Suprapubic skin (tissue), 4 donors: ENCODE data around the gene SRSF1. TPM values are rescaled to one million over a fixed set of nuclear protein-coding genes. Genes with fewer than 3 reads are reported as not detected.
"Not testable (repeated sequence)": the region's sequence is repeated elsewhere in the genome, so short reads cannot be mapped to it uniquely, and the experiment has no call there.

Experiments
- DNase-seq, 2 donors: peaks; one replicate each; pipeline ENCODE4 v3.0.0-alpha.2; 2019; ENCODE audit warnings: low spot score in 2 of 2
- H3K27ac ChIP-seq: fragments of 200-600 bp; sonication (generic); one replicate; pipeline ENCODE4 v1.5.1; 2019
- H3K27me3 ChIP-seq: fragments of 200-600 bp; sonication (generic); one replicate; pipeline ENCODE4 v1.5.1; 2019
- H3K36me3 ChIP-seq: fragments of 200-600 bp; sonication (generic); one replicate; pipeline ENCODE4 v1.5.1; 2019
- H3K4me1 ChIP-seq: fragments of 200-600 bp; sonication (generic); one replicate; pipeline ENCODE4 v1.5.1; 2019
- H3K4me3 ChIP-seq: fragments of 200-600 bp; sonication (generic); one replicate; pipeline ENCODE4 v1.5.1; 2019; ENCODE audit warnings: mild to moderate bottlenecking
- H3K9me3 ChIP-seq: fragments of 200-600 bp; sonication (generic); one replicate; pipeline ENCODE4 v1.5.1; 2019
- CTCF ChIP-seq, 2 donors: fragments of 200-600 bp in 1 of 2; fragments of 450-650 bp in 1 of 2; sonication (generic) in 1 of 2; IDR thresholded peaks; one replicate each; pipeline ENCODE4 v1.5.1; 2016 to 2019; ENCODE audit warnings: antibody characterized with exemption in 2 of 2, mild to moderate bottlenecking in 1 of 2, moderate library complexity in 1 of 2
- EP300 ChIP-seq: sonication (generic); formaldehyde crosslinking; IDR thresholded peaks from one replicate; pipeline ENCODE4 v1.6.1; 2017; ENCODE audit warnings: antibody characterized with exemption
- POLR2A ChIP-seq, 2 donors: fragments of 450-650 bp; IDR thresholded peaks; one replicate each; pipeline ENCODE4 v1.6.1; 2017; ENCODE audit warnings: antibody characterized with exemption in 2 of 2, mild to moderate bottlenecking in 2 of 2, moderate library complexity in 2 of 2
- POLR2AphosphoS5 ChIP-seq, 3 donors: sonication (generic); formaldehyde crosslinking; IDR thresholded peaks; one replicate each; pipeline ENCODE4 v1.6.1; 2017; ENCODE audit warnings: antibody characterized with exemption in 3 of 3
- WGBS: methylation state at CpG from one replicate; pipeline ENCODE4 v1.1.5; 2018; 5-methylcytosine and 5-hydroxymethylcytosine counted together
- total RNA-seq, 4 donors: library from RNA; depleted of rRNA; stranded (reverse); fragments of >200 nt; gene quantifications; one replicate each; pipeline ENCODE4 v1.1.0, GENCODE V29; 2016

Gene SRSF1
- total RNA-seq, 4 donors from 2014 or later, result 108 to 172 (median 125) TPM

GRCh38 chr17:58051468-58051867, 44.4 kb upstream of the SRSF1 start:
- WGBS, result 84% methylated on average over 1 of the region's 1 CpG
- TF ChIP-seq POLR2AphosphoS5 (IDR thresholded peaks at IDR 0.05) (no peak), POLR2A (IDR thresholded peaks at IDR 0.05) (no peak), EP300 (no peak), CTCF (IDR thresholded peaks at IDR 0.05) (no peak)
- DNase-seq, result no peak
- H3K36me3 ChIP-seq, result no peaks in the 10 kb centered on the region
- H3K4me1 ChIP-seq, result no peaks in the 10 kb centered on the region
- H3K27ac ChIP-seq, result no peak overlapping the region
- H3K9me3 ChIP-seq, result no peaks in the 10 kb centered on the region
- no peaks in the 10 kb centered on the region for H3K27me3 ChIP-seq
- H3K4me3 ChIP-seq, result no peak overlapping the region

DNA sequence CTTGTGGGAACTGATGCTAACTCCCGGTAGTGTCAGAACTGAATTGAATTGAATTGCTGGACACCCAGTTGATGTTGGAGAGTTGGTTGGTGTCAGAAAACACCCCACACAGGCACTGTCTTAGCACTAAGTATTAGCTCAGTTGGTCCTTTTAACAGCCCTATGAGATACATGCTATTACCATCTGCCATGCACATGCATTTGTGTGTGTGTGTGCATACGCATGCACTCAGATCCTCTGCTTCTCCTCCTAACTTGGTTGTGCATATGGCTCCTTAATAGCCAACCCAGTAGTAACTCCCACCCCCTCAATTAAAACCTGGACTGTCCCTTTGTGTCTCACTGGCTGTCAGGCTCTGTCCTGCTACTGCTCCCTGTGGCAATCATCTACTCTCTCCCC, 43.9 kb upstream of the SRSF1 start:
- TF ChIP-seq POLR2A (IDR thresholded peaks at IDR 0.05) (no peak), CTCF (IDR thresholded peaks at IDR 0.05) (no peak), POLR2AphosphoS5 (IDR thresholded peaks at IDR 0.05) (no peak)
- DNase-seq, result no peak
- Histone ChIP-seq H3K4me3 (no peak overlapping the region), H3K4me1 (no peaks in the 10 kb centered on the region), H3K27ac (no peak overlapping the region), H3K27me3 (no peaks in the 10 kb centered on the region), H3K36me3 (no peaks in the 10 kb centered on the region), H3K9me3 (no peaks in the 10 kb centered on the region)
- 96% methylated on average over 2 of the region's 2 CpGs for WGBS

DNA sequence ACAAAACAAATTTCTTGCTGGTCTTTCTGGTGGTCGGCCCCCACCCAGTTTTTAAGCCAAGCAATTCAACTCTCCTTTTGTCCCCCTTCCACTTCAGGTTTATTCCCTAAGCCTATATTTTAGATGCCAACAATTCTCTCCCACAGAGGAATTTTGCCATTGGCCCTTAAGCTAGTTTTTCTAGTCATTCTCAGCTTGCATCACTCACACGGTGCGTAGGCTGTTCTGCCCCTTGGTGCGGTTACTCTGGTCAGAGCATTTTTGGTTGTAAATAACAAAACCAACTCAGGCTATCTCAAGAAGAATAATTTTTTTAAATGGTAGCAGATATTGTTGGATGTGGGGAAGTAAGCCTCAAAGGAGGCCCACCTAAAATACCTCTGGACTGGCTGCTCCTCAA, 42.5 kb upstream of the SRSF1 start:
- WGBS, result 86% methylated on average over 4 of the region's 4 CpGs

GRCh38 chr17:58047376-58048150, 40.5 kb upstream of the SRSF1 start:
- Histone ChIP-seq H3K9me3 (no peaks in the 10 kb centered on the region), H3K27ac (no peak overlapping the region), H3K27me3 (no peaks in the 10 kb centered on the region), H3K4me3 (no peak overlapping the region), H3K4me1 (no peaks in the 10 kb centered on the region), H3K36me3 (no peaks in the 10 kb centered on the region)
- WGBS, result 78% methylated on average over 4 of the region's 4 CpGs
- TF ChIP-seq POLR2AphosphoS5 (IDR thresholded peaks at IDR 0.05) (no peak), POLR2A (IDR thresholded peaks at IDR 0.05) (no peak), CTCF (IDR thresholded peaks at IDR 0.05) (no peak), EP300 (no peak)
- no peak for DNase-seq

More for the DNA sequence above, 42.5 kb upstream of the SRSF1 start:
- H3K9me3 ChIP-seq, result no peaks in the 10 kb centered on the region
- no peak overlapping the region for H3K4me3 ChIP-seq
- DNase-seq, result no peak
- no peaks in the 10 kb centered on the region for H3K36me3 ChIP-seq
- no peaks in the 10 kb centered on the region for H3K4me1 ChIP-seq
- H3K27ac ChIP-seq, result no peak overlapping the region
- no peaks in the 10 kb centered on the region for H3K27me3 ChIP-seq
- TF ChIP-seq POLR2AphosphoS5 (IDR thresholded peaks at IDR 0.05) (no peak), CTCF (IDR thresholded peaks at IDR 0.05) (no peak), POLR2A (IDR thresholded peaks at IDR 0.05) (no peak), EP300 (no peak)

- no peak for TF ChIP-seq CTCF (IDR thresholded peaks at IDR 0.05)
- no peak for TF ChIP-seq POLR2A (IDR thresholded peaks at IDR 0.05)
- TF ChIP-seq EP300, result no peak
- no peak for TF ChIP-seq POLR2AphosphoS5 (IDR thresholded peaks at IDR 0.05)
- Histone ChIP-seq H3K27ac (no peak overlapping the region), H3K9me3 (no peaks in the 10 kb centered on the region), H3K4me1 (no peaks in the 10 kb centered on the region), H3K36me3 (no peaks in the 10 kb centered on the region), H3K27me3 (no peaks in the 10 kb centered on the region), H3K4me3 (no peak overlapping the region)
- no peak for DNase-seq
- WGBS, result 48% methylated on average over 13 of the region's 18 CpGs
Observed at GRCh38 chr17:58046239-58047094, 39.4 kb upstream of the SRSF1 start.

DNA sequence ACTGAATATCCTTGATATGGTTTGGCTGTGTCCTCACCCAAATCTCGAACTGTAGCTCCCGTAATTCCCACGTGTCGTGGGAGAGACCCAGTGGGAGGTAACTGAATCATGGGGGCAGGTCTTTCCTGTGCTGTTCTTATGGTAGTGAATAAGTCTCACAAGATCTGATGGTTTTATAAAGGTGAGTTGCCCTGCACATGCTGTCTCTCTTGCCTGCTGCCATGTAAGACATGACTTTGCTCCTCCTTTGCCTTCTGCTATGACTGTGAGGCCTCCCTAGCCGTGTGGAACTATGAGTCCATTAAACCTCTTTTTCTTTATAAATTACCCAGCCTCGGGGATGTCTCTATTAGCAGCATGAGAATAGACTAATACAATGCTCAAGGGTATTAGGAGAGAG, 37.2 kb upstream of the SRSF1 start:
- not testable (repeated sequence) for H3K9me3 ChIP-seq, H3K36me3 ChIP-seq, H3K4me1 ChIP-seq, DNase-seq, H3K27me3 ChIP-seq, H3K27ac ChIP-seq, H3K4me3 ChIP-seq
- 89% methylated on average over 6 of the region's 6 CpGs for WGBS
